Duodenal mucosa (tissue), 2 donors: ENCODE data around the gene KISS1R.

ENCODE experiments used
- H3K27ac ChIP-seq: one replicate; pipeline ENCODE4 v1.7.0; 2013; ENCODE audit warnings: low read depth, low read length
- H3K27me3 ChIP-seq, 2 donors: one replicate each; pipeline ENCODE4 v1.7.0; 2013; ENCODE audit warnings: low read length in 2 of 2, control low read depth in 1 of 2; ENCODE audit not compliant: insufficient read depth in 2 of 2, control insufficient read depth in 1 of 2
- H3K36me3 ChIP-seq, 2 donors: one replicate each; pipeline ENCODE4 v1.7.0; 2013; ENCODE audit warnings: low read length in 2 of 2, control low read depth in 1 of 2; ENCODE audit not compliant: insufficient read depth in 2 of 2, control insufficient read depth in 1 of 2
- H3K4me1 ChIP-seq, 2 donors: one replicate each; pipeline ENCODE4 v1.7.0; 2013; ENCODE audit warnings: low read length in 2 of 2, control low read depth in 1 of 2; ENCODE audit not compliant: insufficient read depth in 2 of 2, control insufficient read depth in 1 of 2
- H3K4me3 ChIP-seq, 2 donors: one replicate each; pipeline ENCODE4 v1.7.0; 2013; ENCODE audit warnings: low read length in 2 of 2, low read depth in 1 of 2
- H3K9ac ChIP-seq, 2 donors: one replicate each; pipeline ENCODE4 v1.7.0; 2013; ENCODE audit warnings: low read length in 2 of 2, low read depth in 1 of 2
- H3K9me3 ChIP-seq, 2 donors: one replicate each; pipeline ENCODE4 v1.7.0; 2013; ENCODE audit warnings: low read length in 2 of 2, control low read depth in 1 of 2; ENCODE audit not compliant: control insufficient read depth in 1 of 2

The KISS1R gene

GRCh38 chr19:882871-883497 is 34.1 kb upstream of the KISS1R start:
- Histone ChIP-seq H3K27me3 (no peaks in the 10 kb centered on the region), H3K4me1 (no peaks in the 10 kb centered on the region), H3K9me3 (no peaks in the 10 kb centered on the region), H3K4me3 (no peak overlapping the region), H3K9ac (no peak overlapping the region), H3K27ac (no peak overlapping the region), H3K36me3 (peaks cover 24 to 58% of the 10 kb centered on the region in 2 donors)

GRCh38 chr19:883661-884211 is 33.4 kb upstream of the KISS1R start:
- Histone ChIP-seq H3K4me1 (no peaks in the 10 kb centered on the region), H3K36me3 (peaks cover 24 to 62% of the 10 kb centered on the region in 2 donors), H3K4me3 (no peak overlapping the region), H3K9ac (no peak overlapping the region), H3K9me3 (no peaks in the 10 kb centered on the region), H3K27me3 (no peaks in the 10 kb centered on the region), H3K27ac (no peak overlapping the region)

- H3K27me3 ChIP-seq = no peaks in the 10 kb centered on the region
- H3K9ac ChIP-seq = no peak overlapping the region
- no peaks in the 10 kb centered on the region for H3K4me1 ChIP-seq
- H3K9me3 ChIP-seq = no peaks in the 10 kb centered on the region
- H3K27ac ChIP-seq = no peak overlapping the region
- no peak overlapping the region for H3K4me3 ChIP-seq
- H3K36me3 ChIP-seq = peaks cover 30 to 64% of the 10 kb centered on the region in 2 donors
Measured at GRCh38 chr19:884420-885211, 32.5 kb upstream of the KISS1R start.

GRCh38 chr19:885536-886224 is 31.5 kb upstream of the KISS1R start:
- Histone ChIP-seq H3K9me3 (no peaks in the 10 kb centered on the region), H3K27me3 (no peaks in the 10 kb centered on the region), H3K27ac (no peak overlapping the region), H3K36me3 (peaks cover 32 to 71% of the 10 kb centered on the region in 2 donors), H3K4me1 (no peaks in the 10 kb centered on the region), H3K9ac (no peak overlapping the region), H3K4me3 (no peak overlapping the region)

- Histone ChIP-seq H3K27me3 (no peaks in the 10 kb centered on the region), H3K4me3 (no peak overlapping the region), H3K9ac (no peak overlapping the region), H3K9me3 (no peaks in the 10 kb centered on the region), H3K27ac (no peak overlapping the region), H3K36me3 (peaks cover 20 to 60% of the 10 kb centered on the region in 2 donors), H3K4me1 (peaks cover 2 to 3% of the 10 kb centered on the region in 2 donors)
Measured at GRCh38 chr19:887072-887471, 30.1 kb upstream of the KISS1R start.

- H3K9ac ChIP-seq = no peak overlapping the region
- no peaks in the 10 kb centered on the region for H3K27me3 ChIP-seq
- H3K36me3 ChIP-seq = peaks cover 14 to 54% of the 10 kb centered on the region in 2 donors
- H3K4me3 ChIP-seq = no peak overlapping the region
- no peaks in the 10 kb centered on the region for H3K9me3 ChIP-seq
- H3K4me1 ChIP-seq = peaks cover 4 to 5% of the 10 kb centered on the region in 2 donors
- H3K27ac ChIP-seq = no peak overlapping the region
Measured at GRCh38 chr19:887599-887998, 29.5 kb upstream of the KISS1R start.

GRCh38 chr19:888581-889385 is 28.4 kb upstream of the KISS1R start:
- H3K27me3 ChIP-seq = no peaks in the 10 kb centered on the region
- no peaks in the 10 kb centered on the region for H3K9me3 ChIP-seq
- H3K27ac ChIP-seq = no peak overlapping the region
- H3K36me3 ChIP-seq = peaks cover 12 to 51% of the 10 kb centered on the region in 2 donors
- peaks cover 4 to 5% of the 10 kb centered on the region in 2 donors for H3K4me1 ChIP-seq
- no peak overlapping the region for H3K9ac ChIP-seq
- H3K4me3 ChIP-seq = no peak overlapping the region

- Histone ChIP-seq H3K9ac (no peak overlapping the region), H3K27ac (no peak overlapping the region), H3K9me3 (no peaks in the 10 kb centered on the region), H3K36me3 (peaks cover 12 to 49% of the 10 kb centered on the region in 2 donors), H3K4me1 (peaks cover 4 to 5% of the 10 kb centered on the region in 2 donors), H3K27me3 (no peaks in the 10 kb centered on the region), H3K4me3 (no peak overlapping the region)
Measured at GRCh38 chr19:889662-890295, 27.4 kb upstream of the KISS1R start.

GRCh38 chr19:890831-891230 is 26.3 kb upstream of the KISS1R start:
- Histone ChIP-seq H3K4me3 (no peak overlapping the region), H3K4me1 (peaks cover 4 to 5% of the 10 kb centered on the region in 2 donors), H3K9ac (no peak overlapping the region), H3K27ac (no peak overlapping the region), H3K36me3 (peaks cover 12 to 39% of the 10 kb centered on the region in 2 donors), H3K9me3 (no peaks in the 10 kb centered on the region), H3K27me3 (no peaks in the 10 kb centered on the region)
